ENCODE results near the gene HDGFL2.

GRCh38 chr19:4524808-4525562 is 52.9 kb downstream of the HDGFL2 start:
- TF ChIP-seq CTCF (IDR thresholded peaks at IDR 0.05; ENCODE audit: low read depth, low read length, poor library complexity, severe bottlenecking), result peak; percentile 79
- no peak for TF ChIP-seq EZH2phosphoT487 (IDR thresholded peaks at IDR 0.05; ENCODE audit: borderline replicate concordance, low read length)

Data from DOHH2 (cell line).